HTERT RPE-1 (cell line): ENCODE measurements around the gene SLC35C1.
"Not testable (repeated sequence)": the region's sequence is repeated elsewhere in the genome, so short reads cannot be mapped to it uniquely, and the experiment has no call there.

Source experiments
- in situ Hi-C: fragments of 300-500 bp; cut with MboI; formaldehyde crosslinking; loops from 4 replicates; pipeline ENCODE4 v1.14.3; 2020; ENCODE audit warnings: low sequenced_read_pairs

SLC35C1 gene

DNA sequence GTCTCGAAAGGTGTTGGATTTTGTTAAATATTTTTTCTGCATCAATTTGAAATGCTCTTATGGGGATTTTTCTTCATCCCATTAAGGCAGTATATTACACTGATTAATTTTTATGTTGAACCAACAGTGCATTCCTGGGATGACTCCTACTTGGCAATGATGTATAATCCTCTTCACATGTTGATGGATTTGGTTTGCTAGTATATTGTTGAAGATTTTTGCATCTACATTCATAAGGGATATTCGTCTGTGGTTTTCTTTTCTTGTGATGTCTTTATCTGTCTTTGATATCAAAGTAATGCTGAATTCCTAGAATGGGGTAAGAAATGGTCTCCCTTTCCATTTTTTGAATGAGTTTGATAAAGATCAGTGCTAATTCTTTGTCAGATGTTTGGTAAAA, 18.7 kb upstream of the SLC35C1 start:
- in situ Hi-C loops = no loop called here

DNA sequence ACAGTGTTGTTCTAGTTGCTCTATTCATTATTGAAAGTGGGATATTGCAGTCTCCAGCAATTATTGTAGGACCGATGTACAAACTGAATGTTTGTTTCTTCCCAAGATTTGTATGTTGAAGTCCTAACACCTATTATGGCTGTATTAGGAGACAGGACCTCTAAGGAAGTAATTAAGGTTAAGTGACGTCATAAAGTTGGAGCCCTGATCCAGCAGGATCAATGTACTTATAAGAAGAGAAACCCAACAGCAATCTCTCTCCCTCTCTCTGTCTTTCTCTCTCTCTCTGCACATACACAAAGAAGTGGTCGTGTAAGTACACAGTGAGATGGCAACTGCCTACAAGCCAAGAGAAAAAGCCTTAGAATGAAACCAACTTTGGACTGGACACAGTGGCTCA, 16.1 kb upstream of the SLC35C1 start:
- in situ Hi-C loops = no loop called here

DNA sequence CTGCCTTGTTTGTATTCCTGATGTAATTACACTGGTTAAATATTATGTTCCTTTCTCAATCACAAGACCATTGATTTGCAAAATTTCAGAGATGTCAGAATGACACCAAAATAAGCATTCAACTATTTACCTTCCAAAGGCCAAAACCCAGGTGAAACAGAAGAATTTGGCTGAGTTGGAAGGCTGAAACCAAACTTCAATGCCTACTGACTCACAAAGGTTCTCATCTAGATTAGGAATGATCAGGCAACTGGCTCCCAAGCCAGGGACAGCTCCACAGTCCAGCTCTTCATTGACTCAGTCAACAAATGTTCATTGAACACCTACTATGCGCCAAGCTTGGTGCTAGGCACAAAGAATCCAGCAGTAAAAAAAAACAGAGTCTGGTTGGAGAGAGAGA, 13.4 kb upstream of the SLC35C1 start:
- in situ Hi-C loops = no loop called here

DNA sequence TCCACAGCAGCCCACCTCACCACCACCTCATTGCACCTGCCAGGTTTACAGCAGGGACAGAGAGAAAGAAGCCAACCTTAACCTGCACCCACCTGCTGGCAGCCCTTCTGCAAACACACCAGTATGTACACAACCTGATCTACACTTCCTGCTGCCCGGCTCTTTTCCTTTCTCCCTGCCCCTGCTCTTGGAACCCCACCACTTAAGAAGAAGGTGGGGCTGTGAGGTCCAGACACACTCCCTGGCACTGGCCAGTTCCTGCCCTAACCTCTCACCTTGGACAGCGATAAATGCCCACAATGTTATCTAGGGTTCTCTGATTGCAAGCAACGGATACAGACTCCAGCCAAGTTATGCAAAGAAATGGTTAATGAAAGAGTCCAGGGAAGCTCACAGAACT, 10.8 kb upstream of the SLC35C1 start:
- in situ Hi-C loops = no loop called here

DNA sequence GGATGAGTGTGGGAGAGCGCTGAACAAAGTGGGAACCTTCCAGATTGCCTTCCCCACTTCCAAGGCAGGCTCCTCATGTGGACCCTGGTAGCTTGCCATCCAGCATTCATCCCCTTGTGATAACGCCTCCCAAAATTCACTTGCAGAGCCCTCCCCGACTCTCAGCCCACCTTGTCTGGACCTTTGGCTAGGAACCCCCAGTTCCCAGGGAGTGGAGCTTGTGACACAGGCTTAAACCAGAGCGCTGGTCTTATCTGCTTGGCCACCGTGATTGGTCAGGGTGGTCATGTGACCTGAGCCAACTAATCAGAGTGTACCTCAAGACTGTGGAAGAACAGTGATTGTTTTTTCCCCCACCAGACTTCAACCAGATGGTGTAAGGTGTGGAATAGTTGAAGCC, 9.6 kb upstream of the SLC35C1 start:
- in situ Hi-C loops = no loop called here

DNA sequence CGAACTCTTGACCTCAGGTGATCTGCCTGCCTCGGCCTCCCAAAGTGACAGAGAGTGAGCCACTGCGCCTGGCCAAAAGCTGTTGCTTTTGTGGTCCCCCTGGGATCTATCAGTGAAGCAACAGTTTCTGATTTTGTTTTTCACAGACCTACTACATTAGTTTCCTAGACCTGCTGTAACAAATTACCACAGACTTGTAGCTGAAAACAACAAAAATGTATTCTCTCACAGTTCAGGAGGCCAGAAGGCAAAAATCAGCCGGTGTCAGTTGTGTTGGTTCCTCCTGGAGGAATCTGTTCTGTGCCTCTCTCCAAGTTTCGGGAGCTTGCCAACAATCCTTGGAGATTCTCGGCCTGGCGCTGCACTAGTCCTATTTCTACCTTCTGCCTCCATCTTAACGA, 8.5 kb upstream of the SLC35C1 start:
- in situ Hi-C loops = no loop called here

DNA sequence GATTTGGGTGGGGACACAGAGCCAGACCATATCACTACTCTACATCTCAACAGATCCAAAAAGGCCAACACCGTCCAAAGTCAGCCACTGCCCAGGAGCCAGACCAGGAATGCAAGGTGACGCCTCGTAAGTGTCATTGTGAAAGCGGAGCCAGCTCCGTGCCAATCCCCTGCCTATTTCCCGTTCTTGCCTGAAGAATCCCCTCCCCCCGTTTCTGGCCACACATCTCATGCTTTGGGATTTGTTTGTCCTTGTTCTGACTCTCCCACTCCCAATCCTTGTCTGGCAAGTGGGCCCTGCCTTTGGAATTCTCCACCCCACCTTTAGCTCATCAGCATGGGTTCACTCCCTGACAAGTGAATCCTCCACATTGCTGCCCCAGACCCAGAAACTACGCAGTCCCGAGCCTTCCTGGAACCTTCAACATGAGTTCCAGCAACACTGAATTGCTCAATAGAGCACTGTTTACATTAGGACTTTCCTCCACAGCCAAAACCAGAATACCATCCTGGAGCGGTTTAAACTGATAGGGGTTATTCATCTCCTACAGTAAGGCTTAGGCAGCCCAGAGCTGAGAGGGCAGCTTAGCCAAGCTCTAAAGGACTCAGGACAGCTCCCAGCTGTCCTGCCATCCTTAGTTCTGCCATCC, 6.0 kb upstream of the SLC35C1 start:
- in situ Hi-C loops = no loop called here

DNA sequence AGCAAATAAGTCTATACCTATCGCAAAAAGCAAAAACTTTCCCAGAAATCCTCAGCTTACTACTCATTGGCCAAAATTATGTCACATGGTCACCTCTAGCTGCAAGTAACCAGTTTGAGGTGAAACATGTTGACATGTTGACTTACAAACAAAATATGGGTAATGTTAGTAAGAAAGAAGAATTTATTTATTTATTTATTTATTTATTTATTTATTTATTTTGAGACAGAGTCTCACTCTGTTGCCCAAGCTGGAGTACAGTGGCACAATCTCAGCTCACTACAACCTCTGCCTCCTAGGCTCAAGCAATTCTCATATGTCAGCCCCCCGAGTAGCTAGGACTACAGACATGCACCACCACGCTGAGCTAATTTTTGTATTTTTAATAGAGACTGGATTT, 5.4 kb upstream of the SLC35C1 start:
- in situ Hi-C loops = no loop called here

DNA sequence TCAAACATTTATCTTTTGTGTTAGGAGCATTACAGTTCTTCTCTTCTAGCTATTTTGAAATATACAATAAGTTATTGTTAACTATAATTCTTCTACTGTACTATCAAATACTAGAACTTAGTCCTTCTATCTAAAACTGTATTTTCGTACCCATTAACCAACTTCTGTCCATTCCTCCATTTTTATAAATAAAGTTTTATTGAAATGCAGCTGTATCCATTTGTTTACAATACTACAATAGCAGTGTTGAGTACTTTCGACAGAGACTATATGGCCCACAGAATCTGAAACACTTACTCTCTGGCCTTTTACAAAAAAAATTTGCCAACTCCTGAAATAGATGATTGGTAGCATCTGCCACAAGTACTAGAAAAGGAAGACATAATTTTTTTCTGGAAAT, 4.7 kb upstream of the SLC35C1 start:
- in situ Hi-C loops = no loop called here

DNA sequence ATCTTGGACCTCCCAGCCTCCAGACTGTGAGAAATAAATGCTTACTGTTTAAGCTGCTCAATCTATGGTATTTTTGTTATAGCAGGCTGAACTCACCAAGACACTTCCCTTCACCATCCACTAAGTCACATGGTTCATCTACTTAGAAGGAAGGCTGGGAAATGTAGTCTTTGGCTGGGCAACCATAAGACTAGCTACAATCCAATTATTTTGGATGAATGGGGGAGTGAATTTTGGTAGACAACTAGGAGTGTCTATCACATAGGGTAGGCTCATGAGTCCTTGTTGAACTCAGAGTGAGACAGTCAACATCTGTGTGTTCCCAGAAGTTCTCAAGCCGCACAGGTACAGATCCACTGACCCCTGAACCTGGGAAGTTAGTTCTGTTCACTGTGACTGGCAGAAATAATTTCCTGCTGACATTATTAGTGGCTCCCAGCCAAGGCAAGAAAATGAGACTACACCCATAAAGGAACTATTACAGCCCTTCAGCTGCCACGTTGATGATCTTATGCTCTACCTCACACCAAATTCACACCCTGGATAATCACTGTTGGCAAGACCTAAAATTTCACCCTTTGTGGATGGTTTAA, 3.1 kb upstream of the SLC35C1 start:
- in situ Hi-C loops = no loop called here

DNA sequence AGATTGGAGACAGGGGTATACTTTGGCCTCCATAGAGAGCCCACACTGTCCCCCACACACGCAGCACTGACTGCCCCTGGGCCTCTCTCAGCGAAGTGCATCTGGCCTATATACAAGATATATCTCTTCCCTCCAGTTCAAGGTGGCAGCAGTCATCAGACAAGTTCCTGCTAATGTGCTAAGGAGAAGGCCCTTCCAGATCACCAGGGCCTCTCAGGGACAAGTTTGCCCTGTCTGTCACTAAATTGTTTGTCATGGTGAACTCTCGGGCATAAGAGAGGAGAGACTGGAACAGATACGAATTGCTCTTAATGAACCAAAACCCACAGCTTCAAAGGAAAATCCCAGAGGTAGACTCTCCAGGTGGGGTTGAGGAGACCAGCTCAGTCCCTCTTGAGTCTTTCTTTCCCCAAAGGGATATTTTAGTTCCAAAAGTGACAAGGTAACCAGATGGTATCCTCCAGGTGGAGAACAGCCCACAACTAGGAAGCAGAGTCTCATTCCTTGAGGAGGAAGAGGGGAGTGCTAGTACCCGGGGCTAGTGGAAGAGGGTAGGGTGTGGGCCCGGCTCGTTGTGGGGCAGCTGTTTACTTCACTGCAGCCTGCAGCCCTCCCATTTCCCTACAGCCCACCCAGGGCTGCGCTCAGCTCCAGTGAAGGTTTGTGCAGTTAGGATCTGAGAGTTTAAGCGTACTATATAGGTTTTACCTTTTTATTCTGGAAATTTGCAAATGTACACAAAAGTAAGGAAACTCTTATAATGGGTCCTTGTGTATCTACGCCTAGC, 2.2 kb upstream of the SLC35C1 start:
- in situ Hi-C loops = no loop called here

DNA sequence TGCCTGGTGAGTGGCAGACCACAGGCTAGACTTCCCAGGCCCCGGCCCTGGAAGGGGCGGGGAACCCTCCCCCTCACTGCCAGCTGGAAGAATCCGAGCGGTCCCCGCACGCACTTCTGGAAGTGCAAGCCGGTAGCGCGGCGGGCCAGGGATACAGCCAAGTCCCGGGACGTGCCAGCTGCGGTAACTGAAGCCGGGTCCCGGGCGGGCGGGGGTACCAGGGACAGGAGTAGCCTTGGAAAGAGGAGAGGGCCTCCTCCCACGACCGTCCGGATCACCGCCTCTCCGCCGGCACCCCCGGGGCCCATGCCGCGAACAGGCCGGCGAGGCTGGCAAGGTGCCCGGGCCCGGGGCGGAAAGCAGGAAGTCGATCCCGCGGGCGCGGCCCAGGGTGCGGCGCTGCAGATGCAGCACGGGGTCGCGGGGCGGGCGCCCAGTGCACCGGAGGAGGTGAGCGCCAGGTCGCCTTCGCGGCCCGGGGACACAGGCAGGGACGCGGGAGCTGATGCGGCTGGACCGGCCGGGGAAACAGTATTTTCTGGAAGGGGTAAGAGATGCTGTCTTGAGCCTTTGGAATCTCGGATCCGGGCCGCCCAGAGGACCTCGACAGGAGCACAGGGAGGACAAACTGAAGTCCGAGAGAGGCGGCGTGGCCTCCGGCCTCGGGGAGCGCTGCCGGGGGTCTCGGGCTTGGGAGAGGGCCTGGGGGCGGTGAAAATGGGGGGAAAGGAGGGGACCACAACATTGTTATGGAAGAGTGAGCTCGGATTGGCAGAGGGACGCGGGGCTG, 783 bp upstream of the SLC35C1 start:
- in situ Hi-C loops = no loop called here

DNA sequence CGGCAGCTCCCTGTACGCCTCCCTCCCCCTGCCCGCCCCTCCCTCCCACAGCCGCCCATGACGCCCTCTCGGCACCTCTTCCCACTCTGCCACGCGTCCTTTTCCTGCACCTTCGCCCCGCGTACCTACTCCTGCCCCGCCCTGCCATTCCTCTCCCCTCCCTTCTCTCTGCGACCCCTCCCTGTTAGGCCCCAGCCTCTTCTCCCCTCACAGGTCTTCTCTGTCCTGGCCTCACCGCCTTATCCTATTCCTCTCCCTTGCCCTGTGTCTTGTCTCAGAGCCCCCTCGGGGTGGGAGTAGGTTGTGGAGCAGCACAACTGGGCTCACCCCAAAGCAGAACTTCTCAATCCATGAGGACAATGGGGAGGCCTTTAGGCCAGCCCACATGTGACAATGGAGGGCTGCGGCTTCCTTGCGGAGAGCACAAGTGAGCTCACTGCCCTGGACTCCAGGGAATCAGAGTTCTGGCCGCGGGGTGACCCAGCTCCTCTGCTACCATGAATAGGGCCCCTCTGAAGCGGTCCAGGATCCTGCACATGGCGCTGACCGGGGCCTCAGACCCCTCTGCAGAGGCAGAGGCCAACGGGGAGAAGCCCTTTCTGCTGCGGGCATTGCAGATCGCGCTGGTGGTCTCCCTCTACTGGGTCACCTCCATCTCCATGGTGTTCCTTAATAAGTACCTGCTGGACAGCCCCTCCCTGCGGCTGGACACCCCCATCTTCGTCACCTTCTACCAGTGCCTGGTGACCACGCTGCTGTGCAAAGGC, 539 bp downstream of the SLC35C1 start:
- in situ Hi-C loops = no loop called here

DNA sequence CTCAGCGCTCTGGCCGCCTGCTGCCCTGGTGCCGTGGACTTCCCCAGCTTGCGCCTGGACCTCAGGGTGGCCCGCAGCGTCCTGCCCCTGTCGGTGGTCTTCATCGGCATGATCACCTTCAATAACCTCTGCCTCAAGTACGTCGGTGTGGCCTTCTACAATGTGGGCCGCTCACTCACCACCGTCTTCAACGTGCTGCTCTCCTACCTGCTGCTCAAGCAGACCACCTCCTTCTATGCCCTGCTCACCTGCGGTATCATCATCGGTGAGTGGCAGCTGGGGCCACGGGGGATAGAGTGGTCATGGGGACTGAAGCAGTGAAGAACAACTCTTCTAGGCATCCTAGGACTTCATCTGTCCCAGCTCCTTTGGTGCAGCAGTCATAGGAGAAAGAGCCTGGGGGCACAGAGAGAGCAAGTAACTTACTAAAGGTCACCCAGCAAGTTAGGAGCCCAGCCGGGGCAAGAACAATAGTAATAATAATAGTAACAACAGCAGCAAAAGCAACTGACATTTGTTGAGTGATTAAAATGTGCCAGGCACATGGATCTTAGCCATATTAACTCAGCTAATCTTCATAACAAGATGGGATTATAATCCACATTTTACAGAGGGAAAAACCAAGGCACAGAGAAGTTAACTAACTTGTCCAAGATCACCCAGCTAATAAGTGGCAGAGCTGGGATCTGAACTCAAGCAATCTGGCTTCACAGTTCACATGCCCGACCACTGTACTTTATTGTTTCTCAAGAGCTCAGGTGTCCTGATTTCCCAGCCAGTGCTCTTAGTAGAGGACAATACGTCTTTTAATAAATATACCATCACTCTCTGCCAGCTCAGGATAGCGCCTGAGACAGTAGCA, 1.4 kb downstream of the SLC35C1 start:
- in situ Hi-C loops = no loop called here

DNA sequence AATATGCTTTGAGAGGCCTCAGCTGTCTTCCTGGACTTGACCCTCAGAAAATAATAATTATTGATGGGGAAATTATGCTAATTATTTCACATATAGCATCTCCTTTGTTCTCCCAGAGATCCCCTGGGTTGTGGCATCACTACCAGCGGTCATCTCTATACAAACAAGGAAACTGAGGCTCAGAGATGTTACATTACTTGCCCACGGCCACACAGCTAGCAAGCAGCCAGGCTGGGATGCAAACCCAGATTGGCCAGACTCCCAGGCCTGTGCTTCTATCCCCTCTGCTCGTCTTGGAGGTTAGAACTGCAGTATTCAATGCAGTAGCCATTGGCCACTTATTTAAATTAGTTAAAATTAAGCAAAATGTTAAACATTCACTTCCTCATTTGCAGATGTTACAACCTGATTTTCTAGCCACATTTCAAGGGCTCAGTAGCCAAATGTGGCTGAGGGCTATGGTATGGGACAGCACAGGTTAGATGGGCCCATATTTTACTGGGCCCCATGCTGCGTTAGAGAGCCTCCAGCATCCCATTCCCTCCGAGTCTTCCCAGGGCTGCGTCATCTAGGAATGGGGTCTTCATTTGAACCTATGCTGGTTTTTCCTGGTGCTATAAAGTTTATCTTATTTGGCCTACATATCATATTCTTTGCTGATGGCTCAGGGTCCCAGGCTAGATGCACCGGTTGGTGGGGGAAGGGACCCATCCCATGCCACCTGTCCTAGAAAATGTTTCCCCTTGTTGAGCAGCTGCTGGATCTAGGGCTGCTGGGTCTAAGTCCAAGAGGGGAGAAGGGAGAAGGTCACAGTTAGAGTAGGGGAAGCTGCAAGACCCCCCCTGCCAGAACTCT, 2.2 kb downstream of the SLC35C1 start:
- in situ Hi-C loops = no loop called here

DNA sequence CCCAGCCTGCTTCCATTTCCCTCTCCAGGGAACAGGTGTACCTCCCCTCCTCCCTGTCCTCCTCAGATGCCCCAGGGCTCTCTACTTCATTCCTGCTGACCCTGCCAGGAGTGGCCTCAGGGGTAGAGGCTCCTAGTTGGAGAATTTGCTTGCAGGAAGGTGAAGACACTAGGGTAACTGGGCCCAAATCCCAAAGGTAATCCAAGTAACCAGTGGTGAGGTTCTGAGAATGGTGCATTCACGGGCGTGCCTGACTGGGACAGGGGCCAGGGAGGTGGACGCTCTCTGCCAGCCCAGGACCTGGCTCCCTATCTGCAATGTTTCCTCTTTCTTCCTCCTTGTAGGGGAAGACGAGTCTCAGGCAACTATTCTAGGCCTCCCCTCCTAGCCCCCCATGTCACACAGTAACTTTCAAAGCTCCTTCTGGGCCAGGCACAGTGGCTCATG, 2.9 kb downstream of the SLC35C1 start:
- in situ Hi-C loops = no loop called here

DNA sequence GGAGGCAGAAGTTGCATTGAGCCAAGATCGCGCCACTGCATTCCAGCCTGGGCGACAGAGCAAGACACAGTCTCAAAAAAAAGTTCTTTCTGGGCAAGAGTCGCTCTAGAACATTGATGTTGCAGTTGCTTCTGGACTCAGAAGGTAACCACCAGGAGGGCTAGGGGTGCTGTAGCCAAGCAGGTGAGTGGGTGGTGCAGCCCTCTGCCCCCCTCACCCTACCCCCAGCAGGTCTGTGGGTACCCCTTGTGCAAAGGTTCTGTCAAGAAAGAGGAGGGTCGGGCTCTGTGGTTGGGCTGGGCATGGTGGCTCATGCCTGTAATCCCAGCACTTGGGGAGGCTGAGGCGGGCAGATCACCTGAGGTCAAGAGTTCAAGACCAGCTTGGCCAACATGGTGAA, 3.5 kb downstream of the SLC35C1 start:
- in situ Hi-C loops = not testable (repeated sequence)

DNA sequence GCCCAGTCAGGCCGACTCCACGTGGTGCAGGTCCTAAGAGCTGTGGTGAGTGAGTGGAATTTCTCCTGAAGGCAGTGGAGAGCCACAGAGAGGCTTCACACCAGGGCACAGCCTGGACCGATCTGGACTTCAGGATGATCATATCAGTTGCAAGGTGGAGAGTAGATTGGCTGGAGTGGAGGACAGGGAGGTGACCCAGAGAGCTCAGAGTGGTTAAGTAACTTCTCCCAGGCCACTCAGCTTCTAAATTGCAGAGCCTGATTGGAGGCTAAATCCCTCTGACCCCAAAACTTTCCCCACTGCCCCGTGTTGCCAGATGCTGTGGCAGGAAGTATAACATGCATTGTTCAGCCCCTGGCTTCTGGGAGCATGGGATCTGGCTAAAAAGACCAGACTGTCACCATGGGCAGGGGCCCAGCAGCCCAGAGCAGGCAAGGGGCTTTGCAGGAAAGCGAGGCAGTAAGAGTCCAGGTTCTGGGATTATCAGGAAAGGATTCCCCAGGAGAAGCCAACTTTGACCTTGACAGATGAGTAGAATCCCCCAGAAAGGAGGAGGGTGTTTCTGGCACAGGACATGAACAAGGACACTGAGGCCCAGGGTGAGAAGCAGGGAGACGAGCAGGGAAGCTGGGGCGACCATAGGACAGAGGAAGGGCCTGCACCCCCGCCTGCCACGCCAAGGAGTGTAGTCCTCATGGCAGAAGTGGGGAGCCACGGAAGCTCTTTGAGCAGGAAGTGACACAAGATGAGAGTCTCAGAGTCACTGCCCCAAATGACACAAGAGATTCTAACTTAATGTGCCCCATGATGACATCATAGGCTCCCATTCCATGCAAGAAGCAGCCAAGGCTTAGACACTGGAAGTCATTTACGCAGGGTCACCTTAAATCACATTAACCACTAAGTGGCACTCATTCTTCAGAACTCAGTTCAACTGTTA, 4.8 kb downstream of the SLC35C1 start:
- in situ Hi-C loops = no loop called here
